HG02943 (cell line): ENCODE measurements around the gene RIC8B.
A peak's percentile ranks its signal among the peaks of the same experiment; 100 is the strongest.
"Not testable (repeated sequence)": the region's sequence is repeated elsewhere in the genome, so short reads cannot be mapped to it uniquely, and the experiment has no call there.

Source experiments
- ATAC-seq: cut with Tn5 transposase; IDR thresholded peaks from one replicate; pipeline ENCODE4 v1.9.1; 2021; ENCODE audit warnings: mild to moderate bottlenecking, low read depth, moderate library complexity; ENCODE audit not compliant: unreplicated experiment

The RIC8B gene

DNA sequence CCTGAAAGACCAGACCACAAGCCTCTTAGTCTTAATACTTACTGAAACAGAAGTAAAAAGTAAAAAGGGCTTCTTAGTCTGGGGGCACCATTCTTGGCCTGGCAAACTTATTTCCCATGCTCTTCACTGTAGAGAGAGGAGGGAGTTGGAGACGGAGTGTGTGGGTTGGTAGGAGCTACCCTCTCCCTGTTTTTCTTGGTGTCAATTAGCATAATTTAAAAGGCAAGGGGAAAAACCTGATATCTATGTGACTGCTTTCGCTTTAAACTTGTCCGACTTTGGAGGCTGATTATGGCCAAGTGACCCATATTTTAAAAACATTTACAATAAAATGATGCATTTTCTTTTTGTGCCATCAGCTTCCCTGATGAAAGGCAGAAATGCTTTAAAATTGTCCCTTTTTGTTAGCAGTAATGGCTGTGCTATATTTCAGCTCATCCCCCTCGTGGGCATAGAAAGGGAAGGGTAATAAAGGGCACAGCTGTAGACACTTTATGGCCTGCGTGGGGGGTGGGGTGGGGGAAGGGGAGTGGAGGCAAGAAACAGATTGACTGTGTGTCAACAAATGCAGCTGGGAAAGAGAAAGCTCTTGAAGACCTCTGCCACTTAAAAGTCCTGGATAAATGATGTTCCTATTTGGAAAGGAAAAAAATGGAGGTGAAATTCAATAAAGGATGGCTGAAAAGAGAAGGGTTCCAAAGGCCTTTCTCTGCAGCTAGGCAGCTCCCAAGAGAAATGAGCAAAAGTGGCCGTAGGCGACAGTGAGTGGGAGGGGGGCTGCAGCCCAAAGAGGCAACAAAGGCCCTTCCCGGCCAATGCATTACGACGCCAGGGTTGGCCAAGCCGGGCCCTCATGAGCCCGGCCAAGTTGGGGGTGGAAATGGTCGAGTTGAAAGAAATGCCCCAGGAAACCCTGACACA lies 123.8 kb downstream of the RIC8B start:
- ATAC-seq = no peak

DNA sequence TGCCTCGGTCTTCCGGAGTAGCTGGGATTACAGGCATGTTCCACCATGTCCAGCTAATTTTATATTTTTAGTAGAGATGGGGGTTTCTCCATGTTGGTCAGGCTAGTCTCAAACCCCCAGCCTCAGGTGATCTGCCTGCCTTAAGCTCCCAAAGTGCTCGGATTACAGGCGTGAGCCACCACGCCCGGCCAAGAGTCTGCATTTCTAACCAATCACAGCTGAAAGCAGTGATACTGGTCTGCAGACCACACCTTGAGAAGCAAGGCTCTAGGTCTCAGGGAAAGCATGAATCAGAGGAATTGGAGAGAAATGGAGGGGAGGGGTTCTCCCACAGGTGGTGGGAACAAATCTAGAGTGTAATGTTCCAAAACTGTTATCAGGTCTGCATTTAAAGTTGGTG lies 126.1 kb downstream of the RIC8B start:
- no peak for ATAC-seq

DNA sequence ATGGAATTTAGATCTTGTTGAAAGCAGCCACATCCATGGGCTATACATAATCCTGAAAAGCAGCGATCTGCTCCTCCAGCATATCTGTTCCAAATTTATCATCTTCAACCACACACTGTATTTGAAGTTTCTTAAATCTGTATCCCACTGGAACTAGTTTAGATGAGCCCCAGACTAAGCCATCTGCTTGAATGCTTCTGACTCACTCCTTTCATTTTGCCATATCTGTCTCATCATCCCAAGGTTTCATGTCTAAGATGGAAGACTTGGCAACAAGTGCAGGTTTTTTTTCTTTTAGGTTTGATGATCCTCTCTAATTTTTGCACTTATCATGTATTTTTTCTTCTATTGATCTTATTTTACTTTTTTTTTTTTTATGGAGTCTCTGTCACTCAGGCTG lies 126.8 kb downstream of the RIC8B start:
- no peak for ATAC-seq

GRCh38 chr12:106902053-106902452 lies 127.6 kb downstream of the RIC8B start:
- ATAC-seq = no peak

- ATAC-seq = no peak
These were observed 128.9 kb downstream of the RIC8B start for GRCh38 chr12:106903241-106903945.

GRCh38 chr12:106906715-106907114 lies 132.2 kb downstream of the RIC8B start:
- no peak for ATAC-seq

DNA sequence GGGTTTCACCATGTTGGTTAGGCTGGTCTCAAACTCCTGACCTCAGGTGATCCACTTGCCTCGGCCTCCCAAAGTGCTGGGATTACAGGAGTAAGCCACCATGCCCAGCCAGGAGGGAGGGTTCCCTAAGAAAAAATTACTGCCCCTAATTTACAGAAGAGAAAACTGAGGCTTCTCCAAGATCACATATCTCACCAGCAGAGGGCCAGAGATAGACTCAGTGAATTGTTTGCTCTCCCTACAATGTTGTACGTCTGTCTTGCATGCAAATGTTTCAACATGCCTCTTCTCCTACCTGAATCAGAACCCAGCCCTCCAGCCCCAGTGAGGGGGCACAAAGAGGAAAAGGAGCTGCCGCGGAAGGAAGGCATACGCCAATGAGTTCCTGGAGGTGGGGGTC lies 132.9 kb downstream of the RIC8B start:
- no peak for ATAC-seq

GRCh38 chr12:106907846-106908245 lies 133.4 kb downstream of the RIC8B start:
- ATAC-seq = no peak

DNA sequence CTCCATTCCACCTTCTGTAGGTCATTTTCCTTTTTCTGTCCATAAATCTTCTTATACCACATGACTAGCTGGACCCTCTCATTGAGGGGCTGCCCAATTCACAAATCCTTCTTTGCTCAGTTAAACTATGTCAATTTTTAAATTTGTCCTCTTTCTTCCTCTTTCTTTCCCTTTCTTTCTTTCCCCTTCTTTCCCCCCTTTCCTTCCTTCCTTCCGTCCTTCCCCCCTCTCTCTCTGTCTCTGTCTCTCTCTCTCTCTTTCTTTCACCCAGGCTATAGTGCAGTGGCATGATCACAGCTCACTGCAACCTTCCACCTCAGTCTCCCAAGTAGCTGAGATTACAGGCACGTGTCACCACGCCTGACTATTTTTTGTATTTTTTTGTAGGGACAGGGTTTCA lies 134.1 kb downstream of the RIC8B start:
- ATAC-seq = no peak

DNA sequence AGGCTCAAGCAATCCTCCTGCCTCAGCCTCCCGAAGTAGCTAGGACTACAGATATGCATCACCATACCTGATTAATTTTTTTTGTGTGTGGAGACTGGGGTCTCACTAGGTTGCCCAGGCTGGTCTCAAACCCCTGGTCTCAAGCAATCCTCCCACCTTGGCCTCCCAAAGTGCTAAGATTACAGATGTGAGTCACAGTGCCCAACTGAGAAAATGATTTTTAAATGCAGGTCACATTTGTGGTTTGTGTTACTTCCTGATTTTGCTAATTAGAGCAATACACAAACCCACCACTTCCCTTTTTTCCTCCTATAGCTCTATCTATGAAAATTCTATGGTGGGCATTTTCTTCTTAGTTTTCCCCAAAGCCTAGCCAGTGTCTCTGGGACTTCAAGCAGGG lies 135.7 kb downstream of the RIC8B start:
- peak; percentile 62 for ATAC-seq

- no peak for ATAC-seq
These were observed 137.1 kb downstream of the RIC8B start for GRCh38 chr12:106911581-106911980.

DNA sequence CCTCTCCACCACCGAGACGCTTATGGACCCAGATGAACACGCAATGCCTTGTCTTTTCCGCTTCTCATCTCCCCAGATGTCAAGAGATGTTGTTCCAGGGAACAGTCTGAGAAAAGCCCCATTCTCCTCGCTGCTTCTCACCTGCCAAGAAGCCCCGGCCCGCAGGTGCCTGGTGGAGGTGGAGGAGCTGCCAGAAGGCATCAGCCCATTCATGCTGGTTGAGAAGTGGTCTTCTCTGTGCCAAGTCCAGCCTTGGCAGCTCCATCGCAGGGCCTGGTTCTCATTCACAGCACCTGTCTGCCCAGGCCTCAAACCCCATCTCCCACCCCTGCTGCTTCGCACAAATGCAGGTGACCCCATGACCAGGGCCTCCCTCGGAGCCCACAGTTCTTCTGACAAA lies 139.0 kb downstream of the RIC8B start:
- ATAC-seq = no peak

GRCh38 chr12:106914796-106915634 lies 140.5 kb downstream of the RIC8B start:
- no peak for ATAC-seq

GRCh38 chr12:106915635-106916026 lies 141.1 kb downstream of the RIC8B start:
- no peak for ATAC-seq

DNA sequence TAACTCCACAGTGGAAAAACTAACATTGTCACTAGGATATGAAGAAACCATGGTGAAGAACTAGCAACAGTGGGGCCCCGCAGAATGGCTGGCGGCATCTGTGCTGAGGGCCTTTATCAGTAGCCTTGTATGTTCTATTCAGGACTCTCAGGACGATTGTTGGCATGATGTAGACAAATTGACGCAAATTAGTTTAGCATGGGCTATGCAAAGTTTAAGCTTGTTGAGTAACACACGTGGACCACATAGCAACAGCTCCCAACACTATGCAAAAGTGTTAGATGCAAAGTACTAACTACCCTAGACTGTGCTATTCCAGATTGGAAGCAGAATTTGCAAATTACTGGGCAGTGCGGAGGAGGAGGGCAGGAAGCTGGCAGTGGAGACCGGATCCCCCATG lies 143.0 kb downstream of the RIC8B start:
- no peak for ATAC-seq

GRCh38 chr12:106918746-106919145 lies 144.3 kb downstream of the RIC8B start:
- no peak for ATAC-seq

DNA sequence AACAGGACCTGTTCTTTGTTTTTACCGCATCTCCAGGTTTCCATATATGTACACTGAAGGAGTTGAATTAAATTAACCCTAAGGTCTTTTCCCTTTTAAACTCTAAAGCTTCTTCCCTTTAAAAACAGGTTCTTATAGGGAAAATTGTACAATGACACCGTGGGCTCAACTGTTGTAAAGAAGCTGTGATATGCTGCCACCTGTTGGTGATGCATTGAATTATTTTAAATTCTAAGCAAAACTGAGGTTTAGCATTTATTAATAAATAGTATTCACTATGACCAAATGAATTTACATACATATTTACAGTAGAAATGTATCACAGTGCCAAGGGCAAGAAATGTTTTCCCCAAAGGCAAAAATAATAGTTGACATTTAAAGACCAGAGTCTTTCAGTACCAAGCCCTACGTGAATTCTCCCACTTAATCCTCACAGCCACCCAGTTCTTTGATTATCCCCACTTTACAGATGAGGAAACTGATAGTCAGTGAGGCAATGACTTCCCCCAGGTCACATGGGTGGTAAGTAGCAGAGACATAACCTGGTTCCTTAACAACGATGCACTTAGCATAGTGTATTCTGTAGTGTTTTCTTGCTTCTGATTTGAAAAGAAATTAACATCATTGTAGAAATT lies 145.5 kb downstream of the RIC8B start:
- ATAC-seq = no peak

- not testable (repeated sequence) for ATAC-seq
These were observed 147.5 kb downstream of the RIC8B start for GRCh38 chr12:106921976-106922375.

DNA sequence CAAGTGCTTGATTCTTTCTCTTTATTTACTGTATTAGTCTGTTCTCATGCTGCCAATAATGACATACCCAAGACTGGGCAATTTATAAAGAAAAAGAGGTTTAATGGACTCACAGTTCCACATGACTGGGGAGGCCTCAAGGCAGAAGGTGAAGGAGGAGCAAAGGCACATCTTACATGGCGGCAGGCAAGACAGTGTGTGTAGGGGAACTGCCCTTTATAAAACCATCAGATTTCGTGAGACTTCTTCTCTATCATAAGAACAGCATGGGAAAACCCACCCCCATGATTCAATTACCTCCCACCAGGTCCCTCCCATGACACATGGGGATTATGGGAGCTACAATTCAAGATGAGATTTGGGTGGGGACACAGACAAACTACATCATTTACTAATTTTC lies 149.1 kb downstream of the RIC8B start:
- ATAC-seq = not testable (repeated sequence)

GRCh38 chr12:106924268-106924861 lies 149.9 kb downstream of the RIC8B start:
- no peak for ATAC-seq
